ENCODE data around the gene TSPAN4.

TSPAN4 gene

GRCh38 chr11:853682-854448 lies 11.2 kb downstream of the TSPAN4 start:
- no peak for DNase-seq

DNA sequence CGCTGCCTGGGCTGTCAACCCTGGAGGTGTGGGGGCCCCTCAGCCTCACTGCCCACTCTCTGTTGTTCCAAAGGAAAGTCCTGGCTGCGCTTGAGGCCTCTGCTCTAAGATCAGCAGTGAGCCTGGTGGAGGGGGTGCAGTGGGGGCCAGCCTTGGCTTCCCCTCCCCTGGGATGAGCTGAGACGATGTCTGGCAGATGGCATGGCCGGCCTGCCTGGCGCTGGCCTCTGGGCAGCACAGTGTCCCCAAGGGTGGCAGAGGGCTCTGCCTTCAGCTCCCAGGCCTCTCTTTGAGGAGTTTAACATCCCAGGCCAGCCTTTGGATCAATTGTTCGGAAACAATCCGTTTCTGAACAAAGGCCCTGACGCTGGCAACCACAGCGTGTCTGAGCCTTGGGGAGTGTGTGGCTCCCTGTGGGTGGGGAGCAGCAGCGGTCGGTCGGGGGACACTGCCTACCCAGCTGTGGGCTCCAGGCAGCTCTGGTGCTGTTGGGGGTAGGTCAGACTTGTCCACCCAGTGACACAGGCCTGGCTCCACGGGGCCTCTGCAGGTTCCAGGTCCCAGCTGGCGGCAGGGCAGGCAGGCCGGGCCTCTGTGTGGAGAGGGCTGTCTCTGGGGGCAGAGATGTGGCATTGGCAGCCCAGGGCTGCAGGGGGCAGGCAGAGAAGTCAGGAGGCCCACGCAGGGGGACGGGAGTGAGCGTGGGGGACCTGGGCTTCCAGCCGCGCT lies 12.1 kb downstream of the TSPAN4 start:
- no peak for DNase-seq

DNA sequence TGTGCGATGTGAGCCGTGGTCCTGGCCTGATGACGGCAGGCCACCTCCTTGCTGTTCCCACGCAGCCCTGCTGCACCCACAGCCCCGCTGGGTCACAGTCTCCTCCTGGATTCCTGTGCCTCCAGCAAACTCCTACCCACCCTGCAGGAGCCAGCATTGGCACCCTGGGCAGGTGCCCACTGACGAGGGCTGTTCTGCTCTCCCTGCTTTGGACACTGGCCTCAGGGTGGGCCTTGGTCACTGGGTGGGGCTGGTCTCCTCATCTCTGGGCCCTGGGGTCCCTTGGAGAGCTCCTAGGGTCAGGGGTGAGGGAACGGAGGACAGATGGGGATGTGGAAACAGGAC lies 12.7 kb downstream of the TSPAN4 start:
- DNase-seq, result no peak

- no peak for DNase-seq
Observed at GRCh38 chr11:855796-856195, 13.1 kb downstream of the TSPAN4 start.

- DNase-seq, result no peak
Observed at GRCh38 chr11:856397-856796, 13.7 kb downstream of the TSPAN4 start.

DNA sequence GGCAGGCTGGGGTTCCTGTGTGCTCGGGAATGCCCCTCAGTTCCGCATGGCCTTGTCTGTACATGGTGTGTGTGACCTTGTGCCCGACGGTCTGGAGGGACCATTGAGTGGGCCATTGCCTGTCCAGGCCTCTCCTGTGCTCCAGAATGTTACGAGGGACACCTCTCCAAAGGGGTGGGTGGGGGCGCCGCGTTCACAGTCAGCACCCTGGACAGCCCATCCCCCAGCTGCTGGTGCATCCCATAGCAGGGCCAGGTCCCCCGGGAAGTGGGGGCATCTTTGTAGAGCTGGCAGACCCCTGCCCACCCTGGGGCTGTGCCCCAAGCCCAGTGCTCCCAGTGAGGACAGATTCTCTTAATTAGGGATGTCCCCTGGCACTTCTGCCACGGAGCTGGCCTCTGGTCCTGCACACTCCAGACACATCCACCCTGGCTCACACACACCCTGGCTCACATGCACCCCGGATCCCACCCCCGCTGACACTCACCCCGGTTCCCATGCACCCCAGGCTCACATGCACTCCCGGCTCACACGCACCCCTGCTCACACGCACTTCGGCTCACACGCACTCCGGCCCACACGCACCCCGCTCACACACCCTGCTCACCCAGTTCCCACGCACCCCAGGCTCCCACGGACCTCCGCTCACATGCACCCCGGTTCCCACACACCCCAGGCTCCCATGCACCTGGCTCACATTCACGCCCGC lies 15.6 kb downstream of the TSPAN4 start:
- no peak for DNase-seq

GRCh38 chr11:858762-859339 lies 16.2 kb downstream of the TSPAN4 start:
- DNase-seq, result no peak

DNA sequence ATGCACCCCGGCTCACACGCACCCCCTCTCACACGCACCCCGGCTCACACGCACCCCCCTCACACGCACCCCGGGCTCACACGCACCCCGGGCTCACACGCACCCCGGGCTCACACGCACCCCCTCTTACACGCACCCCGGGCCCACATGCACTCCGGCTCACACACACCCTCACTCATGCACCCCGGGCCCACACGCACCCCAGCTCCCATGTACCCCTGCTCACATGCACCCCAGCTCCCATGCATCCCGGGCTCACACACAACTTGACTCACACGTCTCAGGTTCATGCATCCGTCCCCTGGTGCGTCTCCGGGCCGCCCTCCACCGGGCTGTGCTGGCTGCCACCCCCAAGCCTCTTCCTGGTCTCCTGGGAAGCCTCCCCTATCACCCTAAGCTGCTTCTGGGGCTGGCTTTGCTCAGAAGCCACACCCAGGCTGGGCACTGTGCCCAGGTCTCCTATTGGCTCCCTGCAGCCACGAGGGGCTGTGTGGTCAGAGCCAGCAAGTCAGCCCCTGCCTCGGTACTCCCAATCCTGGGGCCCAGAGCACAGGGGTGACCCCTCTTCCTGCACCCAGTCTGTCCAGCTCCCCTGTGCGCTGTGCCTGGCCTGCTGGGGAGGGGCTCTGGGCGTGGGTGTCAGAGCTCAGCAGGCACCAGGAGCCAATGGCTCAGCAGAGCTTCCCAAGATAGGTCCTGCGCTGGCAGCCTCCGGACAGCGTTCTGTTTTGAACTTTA lies 16.9 kb downstream of the TSPAN4 start:
- DNase-seq, result no peak

- DNase-seq, result no peak
Observed at GRCh38 chr11:860234-861104, 17.8 kb downstream of the TSPAN4 start.

DNA sequence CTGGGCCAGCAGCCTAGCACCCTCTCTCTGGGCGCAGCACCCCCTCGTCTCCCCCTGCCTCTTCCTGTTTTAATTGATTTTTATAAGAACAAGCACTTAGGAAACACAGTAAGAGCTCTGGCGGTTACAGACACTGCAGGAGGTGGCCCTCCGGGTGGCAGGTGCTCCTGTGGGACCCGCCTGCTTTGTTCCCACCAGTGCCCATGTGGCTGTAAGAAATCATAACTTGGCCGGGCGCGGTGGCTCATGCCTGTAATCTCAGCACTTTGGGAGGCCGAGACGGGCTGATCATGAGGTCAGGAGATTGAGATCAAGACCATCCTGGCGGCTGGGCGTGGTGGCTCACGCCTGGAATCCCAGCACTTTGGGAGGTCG lies 18.4 kb downstream of the TSPAN4 start:
- DNase-seq, result no peak

DNA sequence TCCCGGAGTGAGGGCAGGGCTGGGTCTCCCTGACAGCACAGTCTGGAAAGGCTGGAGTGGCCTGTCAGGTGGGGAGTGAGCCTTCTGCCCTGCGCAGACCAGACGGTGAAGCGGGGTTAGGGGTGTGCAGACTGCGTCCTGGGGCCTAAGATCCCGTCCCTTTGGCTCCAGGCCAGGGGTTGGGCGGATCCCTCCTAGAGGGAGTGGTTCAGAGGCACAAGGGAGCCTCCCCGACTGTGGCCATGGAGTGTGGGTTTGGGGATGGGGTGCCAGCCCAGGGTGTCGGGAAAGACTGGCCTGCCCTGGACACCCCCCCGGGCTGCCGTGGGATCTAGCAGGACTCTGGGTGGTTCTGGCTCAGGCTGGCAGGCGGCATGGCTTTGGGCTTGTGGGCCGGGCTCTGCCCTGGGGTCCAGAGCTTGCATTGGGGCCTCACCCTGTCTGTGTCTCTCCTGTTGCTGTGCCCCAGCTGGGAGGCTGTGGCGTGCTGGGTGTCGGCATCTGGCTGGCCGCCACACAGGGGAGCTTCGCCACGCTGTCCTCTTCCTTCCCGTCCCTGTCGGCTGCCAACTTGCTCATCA lies 19.5 kb downstream of the TSPAN4 start:
- no peak for DNase-seq

GRCh38 chr11:862696-863022 lies 20.0 kb downstream of the TSPAN4 start:
- DNase-seq, result no peak

GRCh38 chr11:863023-863909 lies 20.6 kb downstream of the TSPAN4 start:
- no peak for DNase-seq

- DNase-seq, result no peak
Observed at GRCh38 chr11:863910-864827, 21.5 kb downstream of the TSPAN4 start.

GRCh38 chr11:864898-865297 lies 22.2 kb downstream of the TSPAN4 start:
- DNase-seq, result no peak

DNA sequence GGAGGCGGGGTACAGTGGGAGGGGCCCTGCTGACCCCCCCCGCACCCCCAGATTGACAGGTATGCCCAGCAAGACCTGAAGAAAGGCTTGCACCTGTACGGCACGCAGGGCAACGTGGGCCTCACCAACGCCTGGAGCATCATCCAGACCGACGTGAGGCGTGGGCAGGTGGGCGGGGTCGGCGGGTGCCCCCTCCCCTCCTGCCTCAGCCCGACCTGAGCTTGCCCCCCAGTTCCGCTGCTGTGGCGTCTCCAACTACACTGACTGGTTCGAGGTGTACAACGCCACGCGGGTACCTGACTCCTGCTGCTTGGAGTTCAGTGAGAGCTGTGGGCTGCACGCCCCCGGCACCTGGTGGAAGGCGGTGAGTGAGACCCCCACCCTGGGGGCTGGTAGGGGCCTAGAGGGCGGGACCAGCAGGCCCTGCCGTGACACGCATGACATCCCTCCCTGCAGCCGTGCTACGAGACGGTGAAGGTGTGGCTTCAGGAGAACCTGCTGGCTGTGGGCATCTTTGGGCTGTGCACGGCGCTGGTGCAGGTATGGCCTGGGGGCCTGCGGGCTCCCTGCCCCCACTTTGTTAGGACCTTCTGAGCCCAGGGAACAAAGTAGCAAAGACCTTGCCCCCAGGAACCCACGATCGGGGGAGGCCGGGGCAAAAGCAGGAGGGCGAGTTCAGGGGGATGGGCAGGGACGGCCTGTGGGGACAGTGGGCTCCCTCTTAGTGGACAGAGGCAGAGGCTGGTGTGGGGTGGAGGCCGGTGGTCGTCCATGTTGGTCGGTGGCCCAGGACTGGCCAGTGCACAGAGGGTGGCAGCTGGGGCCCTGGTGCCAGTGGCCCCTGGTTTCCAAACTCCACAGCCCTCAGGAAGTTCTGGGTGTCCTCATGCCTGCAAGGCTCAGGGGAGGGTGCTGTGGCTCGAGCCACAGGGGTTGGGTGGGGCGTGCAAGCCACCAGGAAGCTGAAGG lies 23.1 kb downstream of the TSPAN4 start:
- no peak for DNase-seq

- no peak for DNase-seq
Observed at GRCh38 chr11:866481-866880, 23.8 kb downstream of the TSPAN4 start.

DNA sequence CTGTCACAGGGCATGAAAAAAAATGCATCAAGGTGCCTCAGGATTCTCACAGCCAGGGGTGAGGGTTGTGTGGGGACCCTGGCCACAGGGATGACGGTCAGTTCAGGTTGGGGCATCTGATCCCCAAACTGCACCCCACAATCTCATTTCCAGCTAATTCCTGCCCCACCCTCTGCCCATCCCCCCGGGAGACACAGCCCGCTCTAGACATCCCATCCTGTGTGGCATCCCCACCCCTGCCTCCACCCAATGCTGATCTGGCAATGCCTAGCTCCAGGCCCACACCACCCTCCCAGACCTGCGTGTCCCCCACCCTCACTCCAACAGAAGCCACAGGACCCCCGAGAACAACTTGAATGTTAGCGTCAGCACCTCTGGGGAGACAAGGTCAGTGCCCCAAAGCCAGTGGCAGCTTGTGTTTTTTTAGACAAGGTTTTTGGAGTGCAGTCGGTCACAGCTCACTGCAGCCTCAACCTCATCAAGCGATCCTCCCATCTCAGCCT lies 25.3 kb downstream of the TSPAN4 start:
- no peak for DNase-seq
